Suppressor macrophage (primary cell): ENCODE results near the gene PADI6.
"Not testable (repeated sequence)": the region's sequence is repeated elsewhere in the genome, so short reads cannot be mapped to it uniquely, and the experiment has no call there.

Source experiments
- DNase-seq, 4 experiments: peaks; one replicate each; pipeline ENCODE4 v3.0.0-alpha.2; 2020 to 2022

PADI6 gene

DNA sequence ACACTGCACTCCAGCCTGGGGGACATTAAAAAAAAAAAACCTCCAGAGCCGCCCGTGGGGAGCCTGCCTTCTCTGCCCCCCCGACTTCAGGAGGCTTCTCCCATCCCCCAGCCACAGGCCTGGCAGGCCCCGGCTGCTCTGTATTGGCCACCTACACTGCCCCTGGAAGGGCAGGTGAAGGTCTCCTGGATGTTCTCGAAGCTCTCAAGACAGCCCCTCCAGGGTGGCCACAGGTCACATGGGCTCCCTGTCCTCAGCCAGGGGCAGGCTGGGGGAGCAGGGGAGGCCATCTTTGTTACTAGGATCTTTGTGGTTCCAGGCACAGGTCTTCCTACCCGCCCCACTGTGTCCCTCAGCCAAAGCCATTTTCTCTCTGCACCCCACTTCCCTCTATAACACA is 32.8 kb downstream of the PADI6 start:
- no peak for DNase-seq

- DNase-seq = peak; percentile 72 to 86 (median 78)
Measured at GRCh38 chr1:17405898-17406759, 34.1 kb downstream of the PADI6 start.

DNA sequence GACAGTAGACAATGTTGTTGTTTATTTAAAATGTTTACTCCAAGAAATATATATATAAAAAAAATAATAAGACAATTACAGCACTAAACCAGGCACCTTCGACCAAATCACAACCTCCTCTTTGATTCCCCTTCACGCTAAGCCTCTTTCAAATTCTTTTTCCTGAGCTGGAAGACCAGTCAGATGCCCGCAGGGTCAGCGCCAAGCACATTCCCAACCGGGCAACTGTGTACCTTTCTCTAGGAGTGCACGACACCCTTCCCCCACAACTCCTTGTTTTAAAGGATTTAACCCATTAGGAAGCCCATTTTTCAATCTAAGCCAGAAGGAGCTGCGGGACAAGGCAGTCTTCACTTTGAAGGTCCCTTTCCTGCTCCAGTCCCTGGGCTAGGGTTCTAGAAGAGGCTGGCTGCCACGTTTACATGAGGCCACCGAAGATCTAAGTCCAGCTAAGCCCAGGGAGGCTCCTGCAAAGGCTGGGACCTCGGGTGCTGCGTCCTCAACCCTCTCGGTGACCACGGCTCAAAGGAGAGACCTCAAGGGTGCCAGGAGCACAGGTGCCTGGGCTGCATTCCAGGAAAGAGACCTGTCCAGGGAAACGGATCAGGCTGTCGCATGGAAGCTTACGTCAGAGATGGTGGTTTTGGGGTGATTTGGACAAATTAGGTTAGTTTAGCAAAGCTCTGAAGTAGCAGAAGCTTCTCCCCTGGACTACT is 34.9 kb downstream of the PADI6 start:
- not testable (repeated sequence) for DNase-seq

DNA sequence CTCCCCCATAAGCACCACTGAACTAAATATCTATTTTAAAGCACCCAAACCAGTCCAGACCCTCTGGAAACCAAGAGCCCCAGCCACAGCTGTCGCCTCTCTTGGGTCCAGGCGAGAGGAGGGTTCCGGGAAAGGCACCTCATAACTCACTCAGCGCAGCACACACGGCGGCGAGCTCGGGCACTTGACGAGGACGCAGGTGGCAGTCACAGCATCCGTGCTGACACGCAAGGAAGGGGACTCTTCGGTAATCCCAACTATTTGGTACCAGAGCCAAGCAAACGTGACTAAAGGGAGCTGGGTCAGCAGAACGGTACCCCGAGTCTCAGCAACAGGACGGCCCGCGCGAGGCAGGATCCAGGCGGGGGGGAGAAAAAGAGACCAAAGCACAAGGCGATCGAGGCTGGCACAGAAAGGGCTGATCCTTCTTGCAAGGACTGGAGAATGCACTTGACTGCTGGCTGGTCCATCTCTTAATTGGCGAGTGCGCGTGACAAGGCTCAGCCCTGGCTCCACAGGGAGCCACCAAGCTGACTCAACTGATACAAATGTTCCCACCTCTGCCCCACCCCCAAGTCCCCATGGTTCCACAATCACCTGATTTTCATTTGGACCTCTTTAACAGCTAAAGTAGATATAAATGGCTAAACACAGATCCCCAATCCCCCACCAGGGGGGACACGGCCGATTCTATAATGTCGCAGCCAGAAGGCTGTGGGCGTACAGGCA is 36.0 kb downstream of the PADI6 start:
- not testable (repeated sequence) for DNase-seq

- DNase-seq = no peak
Measured at GRCh38 chr1:17409391-17409811, 37.4 kb downstream of the PADI6 start.

DNA sequence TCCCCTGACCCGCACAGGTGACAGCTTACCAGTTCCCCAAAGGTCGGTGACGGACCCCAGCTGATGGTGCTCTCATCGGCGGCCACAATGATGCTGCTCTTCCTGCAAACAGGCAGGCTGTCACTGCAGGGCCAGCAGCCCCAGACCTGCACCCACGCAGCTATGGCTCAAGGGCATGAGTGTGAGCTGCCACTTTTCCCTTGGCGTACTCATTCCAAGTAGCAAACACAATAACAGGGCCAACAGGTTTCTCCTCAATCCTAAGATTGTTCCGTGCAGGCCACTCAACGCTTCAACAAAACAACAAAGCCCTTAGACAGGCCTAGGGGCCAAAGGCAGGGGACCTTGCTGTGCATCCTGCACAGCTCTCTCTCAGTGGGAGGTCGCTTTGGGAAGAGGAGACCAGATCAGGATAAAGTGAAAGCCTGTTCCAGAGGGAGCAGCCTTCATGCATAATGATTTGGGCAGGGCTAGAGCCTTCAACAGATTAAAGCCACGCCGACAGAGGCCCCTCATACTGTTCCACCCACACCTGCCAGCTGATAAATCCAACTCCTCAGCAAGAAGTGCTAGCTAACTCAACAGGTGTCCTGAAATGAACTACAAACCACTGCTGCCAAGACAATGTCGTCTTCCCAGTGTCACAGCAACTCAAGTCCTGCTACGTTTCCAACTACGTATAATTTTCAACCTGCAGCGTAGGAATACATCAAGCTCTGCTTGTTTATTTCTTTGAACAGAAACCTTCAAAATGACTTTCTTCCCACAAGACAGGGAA is 40.3 kb downstream of the PADI6 start:
- no peak for DNase-seq

- DNase-seq = no peak
Measured at GRCh38 chr1:17414022-17414421, 42.0 kb downstream of the PADI6 start.

DNA sequence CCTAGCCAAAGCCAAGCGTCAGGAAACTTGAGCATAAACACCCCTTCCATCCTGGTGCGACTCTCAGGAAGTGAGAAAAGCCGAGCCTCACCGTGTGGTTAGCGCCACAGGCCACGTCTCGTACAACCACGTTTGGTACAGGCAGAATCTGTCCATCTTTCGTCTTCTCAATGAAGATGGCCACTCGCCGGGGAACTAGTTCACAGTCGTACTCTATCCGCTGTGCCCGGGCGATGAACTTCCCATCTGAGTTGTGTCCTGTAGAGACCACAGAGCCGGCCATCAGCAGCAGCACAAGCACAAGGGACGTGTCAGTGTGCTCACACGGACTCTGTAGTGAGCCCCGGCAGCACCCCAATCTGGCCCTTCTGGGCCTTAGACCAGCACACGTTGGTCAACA is 44.4 kb downstream of the PADI6 start:
- no peak for DNase-seq

GRCh38 chr1:17419626-17420328 is 47.8 kb downstream of the PADI6 start:
- peak; percentile 62 to 84 (median 76) for DNase-seq

DNA sequence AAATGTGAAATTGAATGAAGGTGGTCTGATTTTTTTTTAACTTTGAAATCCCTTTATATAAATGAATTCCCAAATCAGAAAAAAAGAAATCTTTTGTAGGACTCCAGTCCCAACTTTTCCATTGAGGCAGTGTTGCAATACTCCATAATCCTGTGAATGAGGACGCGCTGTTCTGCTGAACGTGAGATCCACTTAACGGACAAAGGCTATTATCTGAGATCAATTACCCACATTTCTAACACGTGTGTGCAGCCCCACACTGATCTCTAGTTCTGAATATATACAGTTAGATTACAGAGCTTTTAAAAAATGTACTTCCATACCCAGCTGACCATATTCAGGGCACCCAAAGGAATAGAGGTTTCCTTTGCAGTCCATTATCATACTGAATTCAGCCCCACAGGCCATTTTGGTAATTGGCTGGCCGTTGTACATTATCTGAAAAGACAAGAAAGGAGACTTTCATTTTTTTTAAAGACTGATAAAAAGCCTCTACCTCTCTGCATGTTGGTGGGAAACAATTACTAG is 48.5 kb downstream of the PADI6 start:
- DNase-seq = no peak

DNA sequence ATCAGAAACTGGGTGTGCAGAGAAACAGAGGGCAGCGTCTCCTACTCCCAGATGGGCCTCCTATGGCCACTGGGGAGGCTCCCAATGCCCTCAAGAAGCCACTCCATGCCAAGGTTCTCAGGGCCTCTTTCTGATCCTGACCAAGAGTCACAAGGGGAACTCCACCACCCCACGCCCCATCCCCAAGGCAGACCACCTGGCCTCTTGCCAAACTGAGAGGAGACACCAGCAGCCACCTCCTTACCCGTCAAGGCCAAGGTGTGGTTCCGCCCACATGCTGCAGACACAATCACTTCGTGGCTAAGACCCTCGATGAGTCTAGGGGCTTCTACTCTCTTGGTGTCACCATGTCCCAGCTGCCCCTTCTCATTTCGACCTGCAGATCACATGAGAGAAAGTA is 50.5 kb downstream of the PADI6 start:
- no peak for DNase-seq

DNA sequence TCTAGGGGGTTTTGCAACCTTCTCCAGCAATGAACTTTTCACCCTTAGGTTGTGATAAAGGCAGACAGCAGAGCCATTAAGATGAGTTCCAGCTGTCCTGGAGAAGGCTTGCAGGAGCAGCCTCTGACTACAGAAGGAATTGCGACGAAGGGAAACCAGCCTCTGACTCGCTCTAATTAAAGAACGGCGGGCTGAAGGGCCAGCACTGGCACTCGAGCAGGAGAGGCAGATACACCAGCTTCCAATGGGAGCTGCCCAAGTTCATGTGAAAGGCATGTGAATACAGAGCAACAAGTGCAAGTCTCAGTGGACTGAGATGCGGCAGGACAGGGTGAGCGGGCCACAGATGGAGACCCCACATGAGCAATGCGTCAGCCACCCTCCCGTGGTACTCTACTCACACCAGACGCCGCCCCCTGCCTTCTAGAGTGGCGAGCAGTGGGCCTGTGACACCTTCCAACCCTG is 51.8 kb downstream of the PADI6 start:
- no peak for DNase-seq

DNA sequence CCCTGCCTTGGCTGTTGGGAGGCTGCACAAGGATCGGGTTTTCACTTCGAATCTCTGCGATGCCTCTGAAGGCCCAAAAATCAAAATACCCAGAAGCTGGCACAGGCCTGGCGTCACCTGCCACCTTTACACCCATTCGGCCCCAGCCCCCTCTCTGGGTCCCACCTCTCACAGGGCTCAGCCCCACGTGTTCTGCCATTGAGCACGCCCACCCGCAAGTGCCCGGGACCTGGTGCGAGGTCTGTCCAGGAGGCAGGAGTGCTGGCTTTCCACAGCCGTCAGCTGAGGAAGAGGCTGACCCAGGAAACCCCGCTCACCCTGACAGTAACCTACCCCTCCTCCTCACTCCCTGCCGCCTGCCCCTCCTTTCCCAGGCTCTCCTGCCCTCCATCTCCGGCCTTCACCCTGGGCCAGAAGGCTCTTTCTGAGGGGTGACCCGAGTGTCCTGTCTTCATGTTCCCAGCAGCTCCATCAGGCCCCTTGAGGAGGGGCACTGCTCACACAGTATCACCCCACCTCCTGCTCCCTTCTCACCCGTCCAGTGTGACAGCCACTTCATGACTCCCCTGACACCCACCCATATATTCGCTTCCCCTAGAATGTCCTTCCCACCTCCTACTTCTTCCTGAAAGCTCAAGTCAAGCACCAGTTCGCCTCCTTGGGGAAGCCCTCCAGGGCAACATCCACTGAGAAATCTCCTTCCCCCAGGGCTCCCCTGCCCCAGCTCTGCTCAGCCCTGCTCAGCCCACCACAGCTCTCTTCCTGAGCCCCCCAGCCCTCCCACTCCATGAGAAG is 54.0 kb downstream of the PADI6 start:
- DNase-seq = peak in 3 of 4 experiments; percentile 14 to 63 (median 52)

GRCh38 chr1:17427696-17428660 is 56.0 kb downstream of the PADI6 start:
- DNase-seq = no peak

- DNase-seq = no peak
Measured at GRCh38 chr1:17429183-17429582, 57.2 kb downstream of the PADI6 start.

DNA sequence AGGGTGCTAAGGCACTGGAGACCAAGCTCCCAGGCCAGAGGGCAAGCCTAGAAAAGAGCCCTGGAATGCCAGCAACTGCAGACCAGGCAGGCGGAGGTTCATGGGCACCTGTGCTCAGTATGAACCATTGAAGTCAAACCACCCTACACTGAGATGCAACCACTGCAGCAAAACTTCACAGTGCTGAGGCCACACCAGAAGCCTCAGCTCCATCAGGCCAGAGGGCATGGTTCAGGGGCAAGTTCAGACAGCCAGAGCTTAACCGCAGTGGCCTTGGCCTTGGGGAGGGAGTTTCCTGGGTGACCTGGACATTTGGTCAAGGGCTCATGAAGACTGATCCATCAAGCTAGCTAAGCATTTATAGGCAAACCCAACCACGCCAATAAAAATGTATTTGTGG is 60.4 kb downstream of the PADI6 start:
- no peak for DNase-seq

- DNase-seq = no peak
Measured at GRCh38 chr1:17433261-17433660, 61.3 kb downstream of the PADI6 start.

GRCh38 chr1:17434016-17434415 is 62.0 kb downstream of the PADI6 start:
- DNase-seq = no peak

GRCh38 chr1:17434601-17435000 is 62.6 kb downstream of the PADI6 start:
- DNase-seq = no peak
